ELF-1 (cell line): ENCODE data around the gene MSX2.
A peak's percentile ranks its signal among the peaks of the same experiment; 100 is the strongest.
"Not testable (repeated sequence)": the region's sequence is repeated elsewhere in the genome, so short reads cannot be mapped to it uniquely, and the experiment has no call there.

ENCODE experiments used
- DNase-seq: peaks from one replicate; pipeline ENCODE4 v3.0.0-alpha.2; 2016; ENCODE audit warnings: low read depth, low spot score

MSX2 gene

DNA sequence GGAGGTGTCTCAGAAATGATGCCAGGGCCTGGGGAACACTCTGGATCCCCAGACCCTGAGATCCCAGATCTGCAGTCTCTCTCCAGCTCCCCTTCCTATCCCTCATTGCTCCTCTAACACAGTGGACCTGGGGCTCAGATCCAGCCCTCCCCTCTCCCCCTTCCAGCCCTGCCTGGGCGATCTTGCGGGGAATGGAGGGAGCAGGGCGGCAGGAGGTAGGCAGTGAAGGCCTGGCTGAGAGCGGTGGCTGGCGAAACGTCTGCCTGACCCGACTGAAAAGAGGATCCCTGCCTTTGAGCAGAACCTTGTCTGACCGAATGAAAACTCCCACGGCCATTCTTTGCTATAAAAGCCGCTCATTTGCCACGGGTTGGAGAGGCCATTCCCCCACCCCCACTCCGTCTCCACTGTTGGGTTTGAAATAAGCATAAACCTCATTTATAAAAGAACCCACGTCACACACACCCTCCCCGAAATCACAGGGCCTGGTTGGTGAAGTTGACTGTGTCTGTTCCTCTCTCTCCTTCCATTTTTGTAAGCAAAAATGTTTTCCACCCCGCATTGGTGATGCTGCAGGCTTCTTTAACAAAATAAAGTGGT, 8.8 kb downstream of the MSX2 start:
- DNase-seq: peak; percentile 57

DNA sequence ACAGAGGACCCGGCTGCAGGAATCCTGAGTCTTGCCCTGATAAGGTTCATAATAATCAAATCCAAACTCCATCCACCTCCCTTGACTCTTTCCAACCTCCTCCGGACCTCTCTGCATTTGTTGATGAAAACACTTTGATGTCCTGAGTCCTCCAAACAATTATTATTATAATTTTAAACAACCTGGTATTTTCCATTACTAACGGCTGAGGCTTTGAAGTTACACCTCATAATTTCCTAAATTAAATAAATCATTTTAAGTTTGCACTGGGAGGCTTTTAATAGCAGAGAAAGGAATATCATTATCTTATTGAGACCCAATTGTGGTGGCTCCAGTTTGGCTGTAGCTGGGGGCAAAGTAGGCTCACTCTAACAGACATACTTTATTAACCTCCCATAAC, 9.5 kb downstream of the MSX2 start:
- DNase-seq: no peak

- DNase-seq: peak; percentile 64
Observed at GRCh38 chr5:174734571-174735497, 10.5 kb downstream of the MSX2 start.

- DNase-seq: peak; percentile 94
Observed at GRCh38 chr5:174735498-174736330, 11.3 kb downstream of the MSX2 start.

DNA sequence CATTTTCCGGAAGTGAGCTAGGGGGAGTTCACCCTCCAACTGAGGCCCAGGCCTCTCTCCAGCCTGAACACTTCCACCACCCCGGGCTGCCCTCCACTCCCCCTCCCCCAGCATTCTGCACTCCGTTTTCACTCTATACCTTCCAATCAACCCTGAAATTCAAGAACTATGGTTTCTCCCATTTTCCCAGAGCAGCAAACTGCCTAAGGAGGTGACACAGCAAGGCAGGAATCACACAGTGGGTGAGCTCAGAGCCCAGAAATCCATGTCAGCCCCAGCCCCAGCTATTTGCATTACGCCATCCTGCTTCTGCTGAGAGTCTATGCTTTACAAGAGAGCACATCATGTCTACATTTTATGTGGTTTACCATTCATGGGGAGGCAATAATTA, 11.9 kb downstream of the MSX2 start:
- DNase-seq: peak; percentile 73

- DNase-seq: no peak
Observed at GRCh38 chr5:174736777-174737176, 12.4 kb downstream of the MSX2 start.

DNA sequence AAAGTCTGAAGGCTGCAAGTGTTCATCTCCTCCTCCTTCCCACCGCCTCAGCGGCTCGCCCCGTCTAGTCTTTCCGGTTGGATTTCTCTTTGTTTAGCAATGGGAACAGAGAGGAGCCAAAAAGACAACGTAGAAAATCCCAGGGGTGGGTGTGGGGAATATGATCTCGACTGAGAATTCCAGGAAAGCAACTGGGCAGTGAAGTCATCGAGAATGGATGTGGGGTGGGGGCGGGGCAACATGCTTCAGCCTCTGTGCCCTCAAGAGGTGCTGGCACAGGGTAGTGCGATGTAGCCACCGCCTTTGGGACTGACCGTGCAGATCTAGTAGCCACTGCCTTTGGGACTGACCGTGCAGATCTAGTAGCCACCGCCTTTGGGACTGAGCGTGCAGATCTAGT, 12.9 kb downstream of the MSX2 start:
- peak; percentile 54 for DNase-seq

DNA sequence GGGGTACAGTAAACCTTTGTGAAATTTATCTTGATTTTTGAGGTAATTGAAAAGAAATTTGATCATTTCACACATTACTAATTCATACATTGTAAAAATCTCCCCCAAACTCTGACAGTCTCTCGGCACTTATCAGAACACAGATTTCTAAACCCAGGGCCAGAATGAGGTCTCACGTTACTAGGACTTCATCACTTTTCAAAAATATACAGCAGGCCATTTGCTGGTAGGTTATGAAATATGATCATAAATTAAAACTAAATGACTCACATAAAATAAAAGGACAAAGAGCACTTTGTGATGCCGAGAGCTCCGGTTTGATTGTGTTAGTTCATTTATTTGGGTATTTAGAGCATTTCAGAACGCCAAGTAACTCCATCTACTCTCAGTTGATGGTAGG, 17.0 kb downstream of the MSX2 start:
- DNase-seq: no peak

GRCh38 chr5:174744896-174745295, 20.5 kb downstream of the MSX2 start:
- no peak for DNase-seq

DNA sequence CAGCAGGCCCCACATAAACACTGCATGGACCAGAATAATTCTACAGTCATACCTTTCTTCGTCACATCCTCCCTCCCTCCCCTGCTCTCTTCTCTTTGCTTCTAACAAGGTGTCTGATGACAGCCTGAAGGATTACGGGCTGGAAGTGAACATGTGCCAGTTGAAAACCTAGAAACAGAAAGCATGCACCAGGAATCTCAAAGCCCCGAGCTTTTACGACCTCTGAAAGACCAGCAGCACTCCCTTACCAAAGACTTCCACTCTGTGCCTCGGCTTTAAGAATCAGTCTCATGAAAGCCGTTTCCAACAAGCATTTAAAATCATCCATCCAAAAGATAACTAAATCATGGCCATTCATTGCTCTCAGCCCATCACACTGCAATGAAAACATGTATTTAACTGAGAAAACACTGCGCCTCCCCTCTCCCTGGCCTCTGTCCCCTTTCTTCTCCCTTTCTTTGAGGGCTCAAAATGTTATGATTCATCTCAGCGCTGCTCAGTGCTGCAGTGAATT, 21.3 kb downstream of the MSX2 start:
- DNase-seq: no peak

DNA sequence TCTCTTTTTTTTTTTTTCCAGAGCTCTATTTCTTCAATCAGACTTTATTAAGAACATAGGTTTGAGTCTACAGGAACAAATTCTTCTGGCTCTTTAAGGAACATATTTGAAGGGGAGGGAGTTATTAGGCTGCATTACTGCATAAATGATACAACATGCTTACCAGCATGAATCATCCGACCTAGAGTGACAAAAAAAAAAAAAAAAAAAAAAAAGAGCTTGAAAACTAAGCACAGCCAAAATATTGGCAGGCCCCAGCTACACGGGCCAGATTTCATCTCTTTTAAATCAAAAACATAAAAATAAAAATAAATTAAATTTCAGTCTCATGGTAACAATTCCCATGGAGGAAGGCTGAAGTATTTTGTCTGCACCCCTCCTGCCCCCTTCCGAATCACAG, 26.3 kb downstream of the MSX2 start:
- no peak for DNase-seq

GRCh38 chr5:174751154-174752000, 27.0 kb downstream of the MSX2 start:
- peak; percentile 56 for DNase-seq

DNA sequence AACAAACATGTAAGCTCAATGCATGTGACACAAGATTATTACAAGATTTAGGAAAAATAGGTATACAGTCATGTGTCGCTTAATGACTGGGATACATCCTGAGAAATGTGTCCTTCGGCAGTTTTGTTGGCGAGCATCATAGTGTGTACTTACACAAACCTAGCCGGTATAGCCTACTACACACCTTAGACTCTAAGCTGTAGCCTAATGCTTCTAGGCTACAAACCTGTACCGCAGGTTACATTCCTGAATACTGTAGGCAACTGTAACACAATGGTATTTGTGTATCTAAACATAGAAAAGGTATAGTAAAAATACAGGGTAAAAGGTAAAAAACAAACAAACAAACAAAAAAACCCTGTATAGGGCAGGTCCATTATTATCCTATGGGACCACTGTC, 27.7 kb downstream of the MSX2 start:
- no peak for DNase-seq

DNA sequence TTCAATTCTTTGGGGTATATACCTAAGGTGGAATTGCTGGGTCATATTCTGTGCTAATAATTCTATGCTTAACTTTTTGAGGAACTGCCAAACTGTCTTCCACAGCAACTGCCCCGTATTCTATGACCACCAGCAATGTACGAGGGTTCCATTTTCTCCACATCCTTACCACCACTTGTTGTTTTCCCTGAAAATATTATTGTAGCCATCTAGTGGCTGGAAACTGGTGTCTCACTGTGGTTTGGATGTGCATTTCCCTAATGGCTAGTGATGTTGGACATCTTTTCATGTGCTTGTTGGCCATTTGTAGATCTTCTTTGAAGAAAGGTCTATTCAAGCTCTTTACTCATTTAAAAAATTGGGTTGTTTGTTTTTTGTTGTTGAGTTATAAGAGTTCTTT, 30.7 kb downstream of the MSX2 start:
- DNase-seq: no peak

DNA sequence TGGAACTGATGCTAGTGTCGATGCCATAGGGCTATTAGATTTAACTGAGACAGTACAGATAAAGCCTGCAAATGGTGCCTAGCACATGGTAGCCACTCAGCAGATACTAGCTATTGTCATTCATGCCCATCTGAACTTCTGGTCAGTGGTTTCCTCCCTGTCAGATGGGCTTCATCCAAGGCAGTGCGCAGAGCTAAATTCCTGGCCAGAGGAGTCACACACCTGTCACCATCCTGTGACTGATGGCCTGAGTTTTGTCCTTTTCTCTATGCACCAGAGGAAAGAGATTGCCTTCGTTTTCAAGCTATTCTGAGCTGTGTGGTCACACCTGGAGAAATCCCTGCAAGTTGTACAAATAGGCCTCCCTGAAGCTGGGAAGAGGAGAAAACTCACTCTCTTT, 34.7 kb downstream of the MSX2 start:
- DNase-seq: peak; percentile 32

DNA sequence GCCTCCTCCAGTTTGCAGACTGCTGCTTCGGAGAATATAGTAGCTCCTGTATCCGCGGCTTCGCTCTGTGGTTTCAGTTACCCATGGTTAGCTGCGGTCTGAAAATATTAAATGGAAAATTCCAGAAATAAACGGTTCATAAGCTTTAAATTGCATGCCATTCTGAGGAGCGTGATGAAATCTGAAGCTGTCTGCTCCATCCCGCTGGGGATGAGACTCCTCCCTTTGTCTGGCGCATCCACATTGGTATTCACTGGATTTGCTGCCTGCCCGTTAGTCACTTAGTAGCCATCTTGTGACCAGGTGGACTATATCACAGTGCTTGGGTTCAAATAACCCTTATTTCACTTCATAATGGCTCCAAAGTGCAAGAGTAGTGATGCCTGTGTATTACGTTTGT, 36.3 kb downstream of the MSX2 start:
- DNase-seq: no peak

DNA sequence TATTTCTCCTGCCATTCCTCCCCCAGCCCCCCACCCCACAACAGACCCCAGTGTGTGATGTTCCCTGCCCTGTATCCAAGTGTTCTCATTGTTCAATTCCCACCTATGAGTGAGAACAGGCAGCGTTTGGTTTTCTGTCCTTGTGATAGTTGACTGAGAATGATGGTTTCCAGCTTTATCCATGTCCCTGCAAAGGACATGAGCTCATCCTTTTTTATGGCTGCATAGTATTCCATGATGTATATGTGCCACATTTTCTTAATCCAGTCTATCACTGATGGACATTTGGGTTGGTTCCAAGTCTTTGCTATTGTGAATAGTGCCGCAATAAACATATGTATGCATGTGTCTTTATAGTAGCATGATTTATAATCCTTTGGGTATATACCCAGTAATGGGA, 37.0 kb downstream of the MSX2 start:
- DNase-seq: not testable (repeated sequence)

GRCh38 chr5:174764309-174764708, 39.9 kb downstream of the MSX2 start:
- DNase-seq: no peak

GRCh38 chr5:174765540-174765939, 41.2 kb downstream of the MSX2 start:
- DNase-seq: no peak

- no peak for DNase-seq
Observed at GRCh38 chr5:174767670-174768069, 43.3 kb downstream of the MSX2 start.

- no peak for DNase-seq
Observed at GRCh38 chr5:174769005-174769404, 44.6 kb downstream of the MSX2 start.
